ENCODE results near the gene CTDP1.

The CTDP1 gene

DNA sequence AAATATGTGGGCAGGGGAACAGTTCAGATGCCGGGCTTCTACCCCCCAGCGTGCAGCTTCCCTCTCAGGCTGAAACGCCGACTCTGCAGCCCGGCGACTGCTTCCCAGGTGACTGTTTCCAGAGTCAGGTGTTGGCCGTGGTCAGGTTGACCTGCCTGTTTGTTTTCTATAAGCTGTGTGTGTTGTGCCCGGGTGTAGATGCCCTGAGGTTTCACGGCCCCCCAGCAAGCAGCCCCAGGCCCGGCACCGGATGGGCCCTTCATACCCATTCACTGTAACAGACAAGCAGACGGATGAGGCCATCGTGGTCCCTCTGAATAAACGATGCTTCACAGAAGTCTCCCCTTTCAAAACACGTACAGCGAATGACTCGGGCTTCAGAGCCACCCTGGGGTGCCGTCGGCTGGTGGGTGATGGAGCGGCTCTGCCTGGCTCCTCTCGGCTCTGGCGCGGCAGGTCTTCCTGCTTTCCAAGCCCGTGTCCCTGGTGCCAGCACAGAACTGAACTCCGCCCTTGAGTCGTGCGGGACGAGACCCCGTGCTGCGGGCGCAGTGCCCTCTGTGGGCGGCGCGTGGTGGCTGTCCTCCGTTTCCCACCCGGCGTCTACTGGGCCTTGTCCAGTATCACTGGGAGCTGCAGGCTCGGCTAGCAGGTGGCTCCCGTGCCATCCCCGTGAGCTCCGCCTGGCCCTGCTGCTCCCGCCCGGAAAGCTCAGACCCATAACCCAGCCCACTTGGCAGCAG lies 103.1 kb downstream of the CTDP1 start:
- DNase-seq (ENCODE audit: low read depth): no peak

DNA sequence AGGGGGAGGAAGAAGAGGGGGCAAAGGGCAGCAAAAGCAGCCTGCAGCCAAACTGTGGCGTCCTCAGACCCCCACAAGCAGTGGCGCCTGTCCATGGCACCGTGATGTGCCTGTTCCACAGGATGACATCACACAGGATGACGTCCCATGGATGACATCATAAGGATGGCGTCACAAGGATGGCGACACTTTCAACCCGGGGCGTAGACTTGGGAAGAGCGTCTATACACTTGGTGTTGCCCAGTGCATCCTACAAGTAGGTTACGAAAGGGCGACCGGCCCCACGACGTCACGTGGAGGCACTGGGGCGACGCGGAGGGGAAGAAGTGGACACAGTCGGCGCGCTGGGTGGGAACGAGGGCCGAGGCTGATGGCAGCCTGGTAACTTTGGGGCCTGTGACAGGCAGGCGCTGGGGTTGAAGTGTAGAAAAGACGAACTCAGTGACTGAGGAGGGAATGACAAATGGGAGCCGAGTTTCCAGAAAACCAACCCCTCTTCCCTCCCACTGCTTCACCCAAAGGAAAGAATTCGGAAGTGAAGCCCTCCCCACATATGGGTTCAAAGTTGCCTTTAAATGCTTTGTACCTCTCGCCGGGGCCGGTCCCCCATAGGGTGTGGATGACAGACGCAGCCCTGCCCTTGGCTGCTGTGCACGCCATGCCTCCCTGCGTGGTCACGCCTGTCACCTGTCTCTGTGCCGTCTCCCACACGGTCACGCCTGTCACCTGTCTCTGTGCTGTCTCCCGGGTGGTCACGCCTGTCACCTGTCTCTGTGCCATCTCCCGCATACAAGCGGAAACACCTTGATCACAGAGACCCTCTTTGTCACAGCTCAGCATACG lies 104.7 kb downstream of the CTDP1 start:
- DNase-seq (ENCODE audit: low read depth): no peak

DNA sequence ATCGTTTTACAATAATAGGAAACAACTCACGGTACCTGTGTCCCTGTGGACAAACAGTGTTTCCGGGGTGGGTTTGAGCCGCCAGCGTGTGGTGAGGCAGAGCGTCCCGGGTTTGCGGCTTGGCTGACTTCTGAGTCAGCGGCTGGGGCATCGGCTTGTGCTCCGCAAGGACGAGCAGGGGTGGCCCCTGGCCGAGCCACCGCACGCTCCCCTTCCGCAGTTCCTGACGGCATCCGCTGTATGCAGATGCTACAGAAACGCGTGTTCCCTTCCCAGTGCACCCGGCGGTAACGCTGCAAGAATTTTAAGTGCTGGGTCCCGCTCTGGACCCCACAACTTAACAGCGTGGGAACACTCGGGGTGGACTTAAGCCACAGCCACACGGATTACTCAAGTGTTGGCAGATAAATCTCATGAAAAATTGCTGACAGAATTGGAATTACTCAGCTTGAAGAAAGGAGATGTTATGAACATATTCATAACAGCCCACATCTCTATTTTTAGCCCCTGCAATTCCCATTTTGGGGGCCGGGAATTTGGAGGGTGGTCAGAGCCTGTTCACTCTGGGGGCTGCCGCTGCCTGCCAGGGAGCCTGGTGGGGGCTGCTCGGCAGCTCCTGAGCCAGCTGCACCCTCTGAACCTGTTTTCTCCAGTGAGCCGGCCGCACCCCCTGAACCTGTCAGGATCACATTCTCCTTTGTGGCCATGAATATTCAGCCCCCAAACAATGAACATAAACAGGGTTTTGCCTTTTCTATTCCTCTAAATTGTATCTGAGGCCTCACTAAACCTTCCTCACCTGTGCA lies 105.6 kb downstream of the CTDP1 start:
- no peak for DNase-seq (ENCODE audit: low read depth)

DNA sequence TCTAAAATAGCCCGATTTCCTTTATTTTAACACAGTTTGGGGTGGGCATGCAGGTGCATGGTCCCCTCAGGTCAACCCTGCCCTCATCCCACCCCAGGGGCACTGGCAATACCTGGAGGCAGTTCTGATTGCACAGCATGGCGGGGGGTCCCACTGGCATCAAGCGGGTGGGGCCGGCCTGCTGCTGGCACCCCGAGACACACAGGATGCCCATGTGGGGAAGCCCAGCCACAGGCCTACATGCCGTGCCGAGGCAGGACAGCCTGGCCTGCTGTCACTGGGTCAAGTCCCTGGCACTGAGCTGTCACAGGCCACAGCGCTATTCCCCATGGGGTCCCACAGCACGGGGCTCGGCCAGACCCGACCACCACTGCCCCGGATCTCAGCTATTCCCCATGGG lies 106.2 kb downstream of the CTDP1 start:
- no peak for DNase-seq (ENCODE audit: low read depth)

DNA sequence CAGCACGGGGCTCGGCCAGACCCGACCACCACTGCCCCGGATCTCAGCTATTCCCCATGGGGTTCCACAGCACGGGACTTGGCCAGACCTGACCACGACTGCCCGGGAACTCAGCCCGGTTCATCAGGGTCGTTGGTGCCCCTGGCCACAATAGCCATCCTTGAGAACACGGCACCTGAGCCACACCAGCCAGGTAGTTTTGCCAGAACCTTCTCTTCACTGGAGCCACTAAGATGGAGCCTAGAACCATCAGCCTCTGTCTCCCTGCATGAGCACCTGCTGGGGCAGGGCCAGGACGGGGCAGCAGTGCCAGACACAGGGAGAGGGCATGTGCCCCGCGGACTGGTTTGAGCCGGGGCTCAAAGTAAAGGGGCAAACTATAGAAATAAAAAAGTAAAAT lies 106.7 kb downstream of the CTDP1 start:
- no peak for DNase-seq (ENCODE audit: low read depth)

DNA sequence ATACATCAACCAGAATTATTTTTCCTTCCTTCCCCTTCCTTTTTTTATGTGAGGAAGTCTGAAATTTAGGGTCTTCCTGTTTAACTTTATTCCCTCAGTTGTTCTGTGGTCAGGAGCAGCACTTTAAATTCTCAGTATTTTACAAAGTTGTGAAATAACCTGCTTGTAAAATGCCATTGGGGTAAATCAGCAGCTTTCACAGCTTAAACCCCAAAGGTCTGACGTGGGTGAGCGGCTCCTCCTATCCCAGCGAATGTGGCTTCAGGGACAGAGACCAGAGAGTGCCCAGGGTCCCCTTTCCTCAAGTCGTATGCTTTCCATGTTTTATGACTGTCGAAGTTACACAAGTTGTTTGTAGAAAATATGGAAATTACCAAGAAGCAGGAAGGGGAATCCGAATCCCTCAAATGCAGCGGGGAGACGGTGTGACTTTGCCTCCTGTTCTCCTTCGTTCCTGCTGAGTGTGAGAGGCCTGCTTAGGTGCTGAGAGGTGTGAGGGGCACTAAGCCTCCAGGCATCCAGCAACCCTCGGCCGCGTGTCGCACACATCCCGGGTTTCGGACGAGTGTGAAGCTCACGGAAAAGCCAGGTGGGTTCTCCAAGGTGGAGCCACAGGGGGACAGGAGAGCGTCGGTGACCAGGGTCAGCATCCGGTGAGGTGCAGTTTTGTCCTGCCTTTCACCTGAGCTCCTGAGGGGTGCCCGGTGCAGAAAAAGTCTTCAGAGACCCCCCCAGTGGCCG lies 107.4 kb downstream of the CTDP1 start:
- no peak for DNase-seq (ENCODE audit: low read depth)

DNA sequence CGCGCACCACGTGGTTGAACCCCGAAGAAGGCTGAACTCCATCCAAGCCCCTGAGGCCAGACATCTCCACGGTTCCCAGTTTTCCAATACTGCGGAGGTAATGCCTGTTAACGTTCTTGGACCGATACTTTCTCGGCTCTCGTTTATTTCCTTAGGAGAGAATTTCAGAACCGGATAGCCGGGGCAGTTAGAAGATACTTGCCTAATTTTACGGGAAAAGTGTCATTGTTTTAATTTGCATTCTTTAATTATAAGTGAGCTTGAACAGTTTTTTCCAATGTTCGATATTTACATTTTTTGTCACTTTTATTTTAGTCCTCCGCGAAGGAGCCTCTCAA lies 107.9 kb downstream of the CTDP1 start:
- no peak for DNase-seq (ENCODE audit: low read depth)

DNA sequence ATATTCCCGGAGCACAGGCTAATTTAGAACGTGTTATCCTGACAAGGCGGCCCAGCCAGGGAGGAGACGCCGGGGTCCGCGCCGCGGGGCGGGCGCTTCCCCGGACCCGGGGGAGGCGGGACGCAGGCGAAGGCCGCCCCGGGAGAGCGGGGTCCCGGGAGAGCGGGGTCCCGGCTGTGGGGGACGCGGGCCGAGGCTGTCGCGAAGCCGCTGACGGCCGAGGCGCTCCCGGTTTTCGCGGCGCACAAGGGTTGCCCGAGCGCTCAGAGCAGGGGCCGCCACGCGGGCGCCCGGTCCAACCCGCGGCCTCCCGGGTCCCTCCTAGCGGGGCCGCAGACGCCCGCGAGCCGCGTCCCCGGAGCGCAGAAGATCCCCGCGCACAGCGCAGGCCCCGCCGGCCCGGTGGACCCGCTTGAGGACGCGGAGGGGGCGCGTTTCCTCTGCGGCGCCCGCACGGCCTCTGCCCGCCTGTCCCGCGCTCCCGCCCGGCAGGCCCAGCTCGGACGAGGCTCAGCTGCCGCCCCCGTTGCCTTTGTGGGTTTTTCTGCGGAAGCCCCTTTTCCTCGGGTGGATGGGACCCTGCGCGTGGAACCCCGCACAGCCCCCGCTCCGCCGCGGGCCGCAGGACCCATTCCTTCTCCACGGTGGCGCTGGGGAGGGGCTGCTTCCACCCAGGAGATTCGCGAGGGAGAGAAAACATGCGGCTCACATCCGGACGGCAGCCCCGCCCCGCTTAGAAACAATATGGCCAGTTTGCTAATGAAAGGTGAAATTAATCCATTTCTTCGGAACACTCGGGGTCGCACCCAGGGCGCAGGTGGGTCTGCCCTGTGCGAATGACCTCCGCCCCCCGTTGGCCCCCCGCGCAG lies 108.5 kb downstream of the CTDP1 start:
- DNase-seq (ENCODE audit: low read depth): no peak

DNA sequence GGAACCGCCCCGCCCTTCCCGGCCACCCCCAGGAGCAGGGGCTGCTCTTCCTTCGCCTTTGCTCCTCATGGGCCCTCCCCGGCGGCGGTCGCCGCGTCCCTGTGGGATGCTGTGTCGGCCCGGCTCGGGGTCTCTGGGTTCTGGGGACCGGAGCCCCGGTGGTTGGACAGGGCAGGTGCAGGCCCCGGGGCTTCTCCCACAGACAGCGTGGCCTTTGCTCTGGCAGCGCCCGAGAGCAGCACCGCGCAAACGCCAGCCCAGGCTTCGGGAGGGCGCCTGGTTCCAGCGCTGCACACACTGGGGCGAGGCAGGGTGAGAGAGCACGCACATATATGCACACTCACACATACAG lies 109.1 kb downstream of the CTDP1 start:
- DNase-seq (ENCODE audit: low read depth): no peak

DNA sequence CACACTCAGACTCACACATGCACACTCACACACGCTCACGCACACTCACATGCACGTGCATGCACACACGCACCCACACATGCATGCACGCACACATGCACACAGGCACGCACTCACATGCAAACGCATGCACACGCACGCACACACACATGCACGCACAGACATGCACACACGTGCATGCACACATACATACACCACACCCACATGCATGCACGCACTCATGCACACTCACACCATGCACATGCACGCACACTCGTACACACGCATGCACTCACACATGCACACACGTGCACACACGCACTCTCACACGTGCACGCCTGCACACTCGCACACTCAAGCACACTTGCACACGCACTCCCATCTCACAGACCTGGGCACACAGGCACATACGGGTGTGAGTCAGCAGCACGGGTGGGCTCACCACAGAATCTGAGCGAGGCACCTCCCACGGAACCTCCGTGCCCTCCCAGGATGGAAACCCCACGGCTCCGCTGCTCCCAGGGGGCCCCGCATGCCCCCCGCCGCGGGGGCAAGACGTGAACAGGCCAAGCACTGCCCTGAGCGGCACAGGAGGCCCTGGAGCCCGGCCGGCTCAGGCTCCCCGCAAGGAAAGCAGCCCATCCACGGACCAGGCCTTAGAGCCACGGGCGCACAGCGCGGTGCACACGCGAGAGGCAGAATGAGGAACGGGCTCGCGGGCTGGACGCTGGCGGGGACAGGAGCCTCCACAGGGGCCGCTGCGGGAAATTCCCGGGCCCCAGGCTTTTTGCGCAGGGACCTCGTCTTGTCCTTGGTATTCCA lies 109.7 kb downstream of the CTDP1 start:
- no peak for DNase-seq (ENCODE audit: low read depth)

DNA sequence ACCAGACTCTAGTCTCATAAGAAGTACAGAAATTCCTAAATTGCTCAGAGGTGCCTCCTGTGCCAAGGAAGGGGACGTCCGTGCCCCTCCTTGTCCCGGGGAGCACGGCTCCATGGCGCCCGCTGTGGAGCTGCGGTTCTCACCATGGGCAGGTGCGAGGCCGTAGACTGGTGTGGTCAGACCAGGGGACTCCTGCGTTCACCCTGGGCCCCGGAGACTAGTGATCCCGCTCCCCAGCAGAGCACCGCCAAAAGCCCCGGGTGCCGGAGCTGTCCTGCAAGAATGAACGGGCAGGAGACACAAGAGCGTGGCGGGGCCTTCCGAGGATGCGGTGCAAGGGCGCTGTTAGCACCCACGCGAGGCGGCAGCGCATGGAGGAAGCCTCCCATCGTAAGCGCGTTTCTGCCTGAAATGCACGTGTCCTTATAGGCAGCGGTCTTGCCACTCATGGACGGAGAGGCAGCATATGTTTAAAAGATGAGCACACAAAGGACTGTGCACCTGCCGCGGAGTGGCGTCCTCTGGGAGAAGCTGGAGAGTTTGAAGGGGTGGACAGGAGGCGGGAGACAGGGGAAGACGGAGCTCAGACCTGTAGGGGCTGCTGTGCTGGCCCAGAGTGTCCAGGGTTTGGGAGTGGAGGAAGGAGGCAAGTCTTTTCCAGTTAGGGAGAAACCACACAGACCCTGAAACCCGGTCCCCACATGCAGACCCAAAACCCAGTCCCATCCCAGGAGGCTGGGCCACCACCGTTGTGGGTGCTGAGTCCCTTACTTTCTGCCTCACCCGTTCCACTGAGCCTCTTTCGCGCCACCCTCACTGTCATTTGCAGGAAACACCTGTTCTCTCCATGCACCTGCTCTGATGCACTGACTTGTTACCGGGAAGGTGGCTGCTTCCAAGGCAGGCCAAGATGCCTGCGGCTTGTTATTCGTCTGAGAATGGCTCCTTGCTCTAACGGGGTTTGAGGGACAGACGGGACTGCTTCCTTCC lies 110.6 kb downstream of the CTDP1 start:
- no peak for DNase-seq (ENCODE audit: low read depth)

DNA sequence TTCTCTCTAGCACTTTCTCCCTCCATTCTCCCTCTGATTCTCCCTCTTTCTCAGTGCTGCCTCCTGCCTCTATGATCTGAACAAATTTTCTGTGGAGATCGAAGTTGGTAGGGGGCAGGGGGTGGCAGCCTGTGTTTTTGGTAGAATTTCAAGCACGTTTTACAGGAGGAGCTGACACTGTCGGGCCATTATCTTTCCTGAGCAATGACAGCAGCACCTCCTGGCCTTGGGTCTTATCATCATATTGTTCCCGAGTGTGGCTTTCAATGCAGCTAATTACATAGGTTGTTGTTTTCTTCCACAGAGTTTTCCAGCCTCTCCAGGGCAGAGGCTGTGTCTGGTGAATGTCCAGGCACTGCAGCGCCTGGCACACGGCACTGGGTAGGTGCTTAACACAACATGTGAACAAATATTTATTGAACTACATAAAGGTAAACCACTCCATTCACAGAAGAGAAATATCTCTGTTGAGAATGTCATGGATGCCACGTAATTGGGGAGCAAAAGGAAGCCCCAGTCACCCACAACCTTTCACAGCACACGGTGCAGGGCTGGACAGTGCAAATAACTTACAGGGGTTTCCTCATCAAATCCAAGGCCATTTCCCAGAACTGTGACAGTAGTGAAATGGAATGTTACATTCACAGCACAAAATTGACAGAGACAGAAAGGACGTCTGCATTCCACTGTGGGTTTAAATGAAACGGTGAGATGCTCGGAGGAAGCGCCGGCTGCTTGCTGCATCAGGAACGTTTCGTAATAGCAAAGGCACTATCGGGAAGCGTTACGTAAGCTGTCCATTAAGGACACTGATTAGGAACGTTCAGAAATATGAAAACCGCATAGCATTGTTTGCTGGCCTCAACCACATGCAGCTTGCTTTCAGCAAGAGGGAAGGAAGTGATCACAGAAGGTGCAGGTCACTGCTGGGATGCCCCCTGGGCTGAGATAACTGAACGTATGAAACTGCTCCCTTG lies 111.7 kb downstream of the CTDP1 start:
- no peak for DNase-seq (ENCODE audit: low read depth)

DNA sequence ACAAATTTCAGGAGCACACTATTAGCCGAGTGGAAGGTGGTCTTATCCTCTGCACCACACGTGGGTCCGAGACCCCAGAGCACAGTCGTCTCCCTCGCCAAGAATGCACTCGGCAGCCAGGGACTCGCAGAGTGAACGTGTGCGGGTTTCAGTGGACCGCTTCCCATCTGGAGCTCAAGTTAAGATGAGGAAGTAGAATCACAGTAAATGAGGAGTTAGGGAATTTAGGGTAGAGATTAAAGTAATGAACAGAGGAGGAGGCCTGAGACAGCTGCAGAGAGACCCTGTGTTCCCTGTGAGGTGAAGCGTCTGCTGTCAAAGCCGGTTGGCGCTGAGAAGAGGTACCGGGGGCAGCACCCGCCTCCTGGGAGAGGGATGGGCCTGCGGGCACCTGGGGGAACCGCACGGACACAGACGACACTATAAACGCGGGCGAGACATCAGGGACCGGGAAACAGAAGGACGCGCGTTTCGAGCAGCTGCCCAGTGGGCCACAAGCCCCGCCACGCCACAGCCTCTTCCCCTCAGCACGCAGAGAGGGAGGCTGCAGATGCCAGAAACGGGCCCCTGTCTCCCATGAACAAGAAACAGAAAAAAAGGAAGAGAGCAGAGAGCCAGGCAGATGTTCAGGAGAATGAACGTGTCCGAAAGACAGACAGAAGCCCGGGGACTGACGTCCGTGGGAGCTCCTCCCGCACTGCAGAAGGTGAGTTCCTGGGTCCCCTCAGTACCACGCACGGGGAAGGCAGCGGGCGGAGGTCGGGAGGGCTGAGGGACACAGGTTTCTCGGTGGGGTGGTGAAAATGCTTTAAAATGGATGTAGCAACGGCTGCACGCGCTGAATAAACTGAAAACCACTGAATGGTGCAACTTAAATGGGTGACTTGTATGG lies 112.7 kb downstream of the CTDP1 start:
- DNase-seq (ENCODE audit: low read depth): no peak

DNA sequence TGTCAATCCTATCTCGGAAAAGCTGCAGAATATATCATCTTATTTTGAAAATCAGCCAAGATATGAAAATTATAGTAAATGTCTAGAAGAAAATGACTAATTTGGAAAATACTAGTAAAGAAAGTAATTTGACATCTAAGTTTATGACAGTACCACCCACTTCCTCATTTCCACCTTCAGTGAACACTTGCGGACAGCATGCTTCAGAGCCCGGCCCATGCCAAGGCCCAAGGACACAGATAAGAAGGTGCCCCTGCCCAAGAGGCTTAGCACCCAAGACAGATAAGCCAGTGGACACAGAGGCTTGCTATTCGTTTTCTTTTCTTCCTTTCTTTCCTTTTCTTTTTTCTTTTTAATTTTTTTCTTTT lies 113.4 kb downstream of the CTDP1 start:
- no peak for DNase-seq (ENCODE audit: low read depth)

DNA sequence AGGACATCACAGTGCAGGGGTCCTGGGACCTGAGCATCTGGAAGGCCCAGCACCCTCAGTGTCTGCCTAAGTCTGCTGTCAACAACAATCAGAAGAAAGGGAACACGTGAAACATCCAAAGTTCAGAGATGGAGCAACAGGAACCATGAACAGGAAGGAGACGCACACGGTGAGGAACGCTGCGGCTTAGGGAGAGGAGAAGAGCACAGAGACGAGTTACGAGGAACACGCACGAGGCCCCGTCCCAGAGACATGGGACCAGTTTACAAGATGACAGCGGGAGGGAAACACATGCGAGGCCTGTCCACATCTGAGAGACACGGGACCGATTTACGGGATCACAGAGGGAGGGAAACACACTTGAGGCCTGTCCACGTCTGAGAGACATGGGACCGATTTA lies 115.2 kb downstream of the CTDP1 start:
- DNase-seq (ENCODE audit: low read depth): no peak

DNA sequence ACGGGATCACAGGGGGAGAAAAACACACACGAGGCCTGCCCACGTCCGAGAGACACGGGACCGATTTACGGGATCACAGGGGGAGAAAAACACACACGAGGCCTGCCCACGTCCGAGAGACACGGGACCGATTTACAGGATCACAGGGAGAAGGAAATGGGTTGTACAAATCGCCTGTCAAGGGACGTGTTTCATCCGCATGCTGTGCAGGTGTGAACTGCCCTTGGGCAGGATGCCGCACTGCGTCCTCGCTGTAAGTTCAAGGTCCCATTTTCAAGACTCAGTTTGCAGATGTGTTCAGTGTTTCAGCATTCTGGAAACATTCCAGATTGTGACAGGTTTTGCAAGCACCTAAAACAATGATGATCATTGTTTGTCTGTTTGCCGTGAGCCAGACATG lies 115.8 kb downstream of the CTDP1 start:
- DNase-seq (ENCODE audit: low read depth): no peak

DNA sequence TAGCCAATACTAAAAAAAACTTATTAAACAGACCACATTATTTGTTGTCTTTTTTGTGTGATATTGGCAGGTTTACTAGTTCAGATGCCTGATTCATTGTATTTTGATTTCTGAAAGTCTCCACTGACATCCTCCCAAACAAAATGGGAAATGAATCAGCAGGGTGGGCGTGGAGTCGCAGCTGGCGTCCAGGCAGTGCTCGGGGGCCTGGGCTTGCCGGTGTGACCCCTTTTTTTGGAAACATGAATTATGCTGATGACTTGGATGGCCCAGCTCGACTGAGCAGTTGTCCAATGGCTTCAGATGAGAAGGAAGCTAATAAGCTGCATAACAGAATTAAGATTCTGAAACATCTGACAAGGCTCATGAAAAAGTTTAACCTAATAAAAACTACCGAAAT lies 116.4 kb downstream of the CTDP1 start:
- no peak for DNase-seq (ENCODE audit: low read depth)
